Measurements from ENCODE around the gene SYNPO2. TPM values are rescaled to one million over a fixed set of nuclear protein-coding genes. Genes with fewer than 3 reads are reported as not detected.

SYNPO2 gene
- total and polyA plus RNA-seq, 2 of the 8 experiments (the other 6 are each of a cell fraction or from before 2014, with no cell fraction given) = 0.50 to 4.2 TPM

- Histone ChIP-seq H3K9ac (replicated peaks in 1 of 4; ENCODE audit: extremely low read depth in 1 of 4, low read depth in 3 of 4, low read length in 3 of 4) (no peak overlapping the region), H4K91ac (replicated peaks; ENCODE audit: insufficient read length, low read length) (no peak overlapping the region), H3K18ac (ENCODE audit: extremely low read depth, low read length) (no peak overlapping the region), H3K36me3 (ENCODE audit: control insufficient read depth in 2 of 4, insufficient read depth in 4 of 4, low read length in 3 of 4) (no peaks in the 10 kb centered on the region), H3K4me2 (ENCODE audit: insufficient read depth in 1 of 2, low read depth in 2 of 2, low read length in 2 of 2) (no peak overlapping the region), H2AFZ (ENCODE audit: low read length) (no peak overlapping the region), H2BK12ac (ENCODE audit: low read depth, low read length) (no peak overlapping the region), H2BK15ac (ENCODE audit: low read length) (no peak overlapping the region), H3K9me3 (ENCODE audit: insufficient read depth in 2 of 2, low read depth in 1 of 2, low read length in 1 of 2) (no peaks in the 10 kb centered on the region), H3K23ac (ENCODE audit: insufficient read length) (no peak overlapping the region), H2AK5ac (ENCODE audit: low read depth, low read length) (no peak overlapping the region), H3K23me2 (ENCODE audit: low read depth, low read length) (no peaks in the 10 kb centered on the region), H3K27me3 (replicated peaks in 1 of 4; ENCODE audit: control insufficient read depth in 3 of 4, extremely low read depth in 1 of 4, insufficient read depth in 3 of 4, low read length in 3 of 4) (no peaks in the 10 kb centered on the region), H2BK20ac (ENCODE audit: low read length) (no peak overlapping the region), H3K79me2 (ENCODE audit: control insufficient read depth in 1 of 2, insufficient read depth in 2 of 2, low read length in 2 of 2) (no peaks in the 10 kb centered on the region), H3K27ac (ENCODE audit: low read depth, low read length) (no peak overlapping the region), H3K4ac (replicated peaks; ENCODE audit: insufficient read length, low read depth, low read length) (no peak overlapping the region), H3K4me3 (ENCODE audit: extremely low read depth in 1 of 4, insufficient read depth in 2 of 4, low read depth in 3 of 4, low read length in 4 of 4) (no peak overlapping the region), H2BK120ac (replicated peaks; ENCODE audit: low read depth, low read length) (no peak overlapping the region), H3K14ac (ENCODE audit: insufficient read length) (no peak overlapping the region), H3K56ac (replicated peaks; ENCODE audit: insufficient read length, low read depth, low read length) (no peak overlapping the region), H3K79me1 (ENCODE audit: low read depth, low read length) (no peaks in the 10 kb centered on the region), H3K4me1 (replicated peaks in 1 of 4; ENCODE audit: control insufficient read depth in 3 of 4, insufficient read depth in 4 of 4, low read length in 3 of 4) (no peaks in the 10 kb centered on the region; a peak in 1 of 7 replicates), H2BK5ac (ENCODE audit: low read depth, low read length) (no peak overlapping the region), H4K8ac (ENCODE audit: extremely low read depth, insufficient read depth, low read length) (no peak overlapping the region), H4K5ac (ENCODE audit: insufficient read length, low read depth, low read length) (no peak overlapping the region), H4K20me1 (replicated peaks in 1 of 2; ENCODE audit: control insufficient read depth in 1 of 2, insufficient read depth in 2 of 2, low read length in 2 of 2) (no peaks in the 10 kb centered on the region)
- TF ChIP-seq POLR2AphosphoS5 (IDR thresholded peaks at IDR 0.05; ENCODE audit: low read depth, low read length) (no peak), TAF1 (IDR thresholded peaks at IDR 0.05; ENCODE audit: low read depth, low read length) (no peak)
- POLR2A ChIA-PET (ENCODE audit: partially characterized antibody) = no interaction called here
- WGBS, 2 experiments (ENCODE audit: extremely low coverage in 1 of 2, insufficient coverage in 1 of 2, insufficient read length in 1 of 2, insufficient replicate concordance in 2 of 2, low coverage in 1 of 2, low lambda C conversion rate in 2 of 2, missing lambda C conversion rate in 1 of 2) = 83% methylated on average over 1 of the region's 1 CpG; no CpG with 5 or more reads in 1 of the 2 experiments
- DNase-seq (ENCODE audit: low read depth in 1 of 2, low spot score in 2 of 2) (no peak), FAIRE-seq (no peak)
- CTCF ChIA-PET (ENCODE audit: partially characterized antibody) = interaction anchor here (1.1 kb wide), 1 partner anchor 12 kb away, joined by 6 read pairs; no protein-coding TSS in a partner anchor
Measured at GRCh38 chr4:118950929-118951570, 62.4 kb downstream of the SYNPO2 start.

Data from H1 (cell line).